ENCODE measurements around the gene C2orf92.

The C2orf92 gene

DNA sequence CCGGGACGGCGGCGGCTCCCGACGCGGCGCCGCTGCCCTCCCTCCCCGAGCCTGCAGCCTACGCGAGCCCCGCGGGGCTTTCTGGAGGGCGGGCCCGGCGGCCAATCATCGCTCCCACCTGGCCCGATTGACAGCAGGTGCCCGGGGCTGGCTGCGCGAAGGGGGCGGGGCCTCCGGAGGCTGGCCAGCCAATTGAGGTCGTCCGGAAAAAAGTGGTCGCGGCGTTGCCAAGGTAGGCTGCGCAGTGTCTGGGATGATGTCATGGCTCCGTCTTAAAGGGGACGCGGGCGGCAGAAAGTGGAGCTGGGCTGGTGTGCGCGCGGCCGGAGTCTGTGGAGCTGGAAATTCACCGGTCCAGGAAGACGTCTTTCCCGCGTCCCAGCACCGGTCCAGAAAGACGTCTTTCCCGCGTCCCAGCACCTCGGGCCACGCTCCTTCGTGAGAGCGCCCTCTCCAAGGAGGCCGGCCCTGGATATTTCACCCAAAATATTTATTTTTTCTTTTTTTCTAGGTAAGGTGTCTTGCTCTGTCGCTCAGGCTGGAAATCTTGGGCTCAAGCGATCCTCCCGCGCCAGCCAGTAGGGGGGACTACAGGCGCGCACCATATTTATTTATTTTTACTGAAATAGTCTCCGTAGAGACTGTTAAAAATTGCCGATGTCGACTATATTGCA is 5.4 kb upstream of the C2orf92 start, which contains the start of gene ACTR1B:
TSS of gene ACTR1B (minus strand) at position 83 of the 674 bp plus-strand sequence. CDS start 154 bp downstream, outside the sequence.
- TF ChIP-seq, protein P1, sequence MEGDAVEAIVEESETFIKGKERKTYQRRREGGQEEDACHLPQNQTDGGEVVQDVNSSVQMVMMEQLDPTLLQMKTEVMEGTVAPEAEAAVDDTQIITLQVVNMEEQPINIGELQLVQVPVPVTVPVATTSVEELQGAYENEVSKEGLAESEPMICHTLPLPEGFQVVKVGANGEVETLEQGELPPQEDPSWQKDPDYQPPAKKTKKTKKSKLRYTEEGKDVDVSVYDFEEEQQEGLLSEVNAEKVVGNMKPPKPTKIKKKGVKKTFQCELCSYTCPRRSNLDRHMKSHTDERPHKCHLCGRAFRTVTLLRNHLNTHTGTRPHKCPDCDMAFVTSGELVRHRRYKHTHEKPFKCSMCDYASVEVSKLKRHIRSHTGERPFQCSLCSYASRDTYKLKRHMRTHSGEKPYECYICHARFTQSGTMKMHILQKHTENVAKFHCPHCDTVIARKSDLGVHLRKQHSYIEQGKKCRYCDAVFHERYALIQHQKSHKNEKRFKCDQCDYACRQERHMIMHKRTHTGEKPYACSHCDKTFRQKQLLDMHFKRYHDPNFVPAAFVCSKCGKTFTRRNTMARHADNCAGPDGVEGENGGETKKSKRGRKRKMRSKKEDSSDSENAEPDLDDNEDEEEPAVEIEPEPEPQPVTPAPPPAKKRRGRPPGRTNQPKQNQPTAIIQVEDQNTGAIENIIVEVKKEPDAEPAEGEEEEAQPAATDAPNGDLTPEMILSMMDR (IDR thresholded peaks at IDR 0.05), result peak; percentile 61

DNA sequence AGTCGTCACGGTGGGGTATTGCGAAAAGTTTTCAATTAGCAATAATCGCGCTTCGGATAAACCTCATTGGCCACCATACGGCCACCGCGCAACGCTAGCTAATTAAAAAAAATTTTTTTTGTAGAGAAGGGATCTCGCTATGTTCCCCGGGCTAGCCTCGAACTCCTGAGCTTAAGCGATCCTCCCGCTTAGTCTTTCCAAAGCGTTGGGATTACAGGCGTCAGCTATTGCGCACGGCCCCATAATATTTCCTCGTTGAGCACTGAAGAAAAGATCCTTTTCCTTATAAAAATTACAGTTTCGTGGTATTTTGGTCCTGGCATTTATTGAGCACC is 4.9 kb upstream of the C2orf92 start:
- TF ChIP-seq, protein P1 (IDR thresholded peaks at IDR 0.05), result no peak

DNA sequence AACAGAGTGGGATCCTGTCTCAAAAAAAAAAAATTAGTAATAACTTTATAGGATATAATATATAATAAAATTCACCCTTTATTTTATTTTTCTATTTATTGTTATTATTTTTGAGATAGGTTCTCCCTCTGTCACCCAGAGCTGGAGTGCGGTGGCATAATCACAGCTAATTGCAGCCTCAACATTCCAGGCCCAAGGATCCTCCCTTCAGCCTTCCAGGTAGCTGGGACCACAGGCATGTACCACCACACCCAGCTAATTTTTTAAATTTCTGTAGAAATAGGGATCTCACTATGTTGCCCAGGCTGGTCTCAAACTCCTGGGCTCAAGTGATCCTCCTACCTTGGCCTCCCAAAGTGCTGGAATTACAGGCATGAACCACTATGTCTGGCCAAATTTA is 958 bp downstream of the C2orf92 start:
- TF ChIP-seq, protein P1 (IDR thresholded peaks at IDR 0.05), result no peak

DNA sequence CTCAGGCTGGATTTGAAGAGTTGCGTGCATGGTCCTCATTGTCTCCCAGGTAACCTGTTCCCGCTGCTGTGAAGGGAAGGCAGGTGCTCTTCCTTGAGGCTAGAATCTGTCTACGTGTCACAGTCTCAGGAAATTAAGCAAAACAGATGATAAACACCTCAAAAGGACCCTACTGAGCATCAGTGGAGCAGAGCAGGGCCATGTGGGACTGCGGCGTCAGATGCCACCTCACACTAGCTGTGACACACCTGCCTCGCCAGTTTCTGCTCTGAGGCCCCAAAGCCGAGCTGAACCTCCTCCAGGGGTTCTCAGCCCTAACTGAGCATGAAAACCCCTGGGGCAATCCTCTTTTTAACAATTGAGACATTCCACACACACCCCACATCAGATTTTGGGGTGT is 2.0 kb downstream of the C2orf92 start:
- TF ChIP-seq, protein P1 (IDR thresholded peaks at IDR 0.05), result no peak

DNA sequence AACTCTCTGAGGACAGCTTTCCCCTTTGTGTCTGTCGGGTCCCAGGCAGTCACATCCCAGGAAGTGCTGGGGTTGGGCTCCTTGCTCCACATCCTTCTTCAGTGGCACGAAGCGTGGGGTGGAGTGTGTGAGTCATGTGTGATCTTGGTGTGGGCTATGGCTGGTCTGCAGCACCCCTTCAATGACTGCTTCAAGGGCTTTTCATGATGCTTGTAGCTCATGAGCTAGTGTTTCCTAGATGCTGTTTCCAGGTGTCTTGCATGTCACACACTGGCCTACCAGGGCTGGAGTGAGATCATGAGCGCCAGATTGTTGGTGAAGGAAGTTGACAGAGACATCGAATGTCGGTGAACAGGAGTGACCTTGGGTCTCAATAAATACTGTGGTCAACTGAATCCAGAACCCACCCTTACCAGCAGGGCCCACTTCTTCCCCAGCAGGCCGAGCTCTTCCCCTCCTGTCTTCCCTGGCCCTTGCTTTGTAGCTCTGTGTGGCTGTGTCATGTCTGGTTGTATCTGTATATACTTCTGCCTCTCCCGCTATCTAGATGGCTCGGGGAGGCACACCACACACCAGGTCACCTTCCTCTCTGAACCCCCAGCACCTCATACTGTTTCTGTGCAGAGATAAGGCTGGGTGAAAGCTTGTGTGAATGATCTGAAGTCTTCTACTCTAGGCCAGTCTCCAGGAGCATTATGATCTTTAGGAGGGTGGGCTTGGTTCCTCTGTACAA is 3.8 kb downstream of the C2orf92 start:
- TF ChIP-seq, protein P1 (IDR thresholded peaks at IDR 0.05), result no peak

DNA sequence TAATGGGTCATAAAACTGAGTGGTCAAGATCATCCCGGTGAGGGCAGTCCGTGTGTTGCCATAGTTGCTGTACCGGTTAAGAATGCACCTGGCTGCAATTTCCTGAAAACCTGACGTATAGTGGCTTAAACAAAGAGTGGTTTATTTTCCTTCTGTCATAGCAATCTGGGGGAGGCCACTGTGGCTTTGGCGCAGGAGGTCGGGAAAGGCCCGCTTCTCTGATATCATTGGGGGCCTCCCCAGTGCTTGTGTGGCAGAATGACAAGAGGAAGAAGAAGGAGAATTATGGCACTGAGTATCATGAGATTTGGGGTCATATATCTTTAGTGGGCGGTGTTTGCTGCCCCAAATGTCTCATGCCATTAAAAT is 4.4 kb downstream of the C2orf92 start:
- TF ChIP-seq, protein P1 (IDR thresholded peaks at IDR 0.05), result no peak

DNA sequence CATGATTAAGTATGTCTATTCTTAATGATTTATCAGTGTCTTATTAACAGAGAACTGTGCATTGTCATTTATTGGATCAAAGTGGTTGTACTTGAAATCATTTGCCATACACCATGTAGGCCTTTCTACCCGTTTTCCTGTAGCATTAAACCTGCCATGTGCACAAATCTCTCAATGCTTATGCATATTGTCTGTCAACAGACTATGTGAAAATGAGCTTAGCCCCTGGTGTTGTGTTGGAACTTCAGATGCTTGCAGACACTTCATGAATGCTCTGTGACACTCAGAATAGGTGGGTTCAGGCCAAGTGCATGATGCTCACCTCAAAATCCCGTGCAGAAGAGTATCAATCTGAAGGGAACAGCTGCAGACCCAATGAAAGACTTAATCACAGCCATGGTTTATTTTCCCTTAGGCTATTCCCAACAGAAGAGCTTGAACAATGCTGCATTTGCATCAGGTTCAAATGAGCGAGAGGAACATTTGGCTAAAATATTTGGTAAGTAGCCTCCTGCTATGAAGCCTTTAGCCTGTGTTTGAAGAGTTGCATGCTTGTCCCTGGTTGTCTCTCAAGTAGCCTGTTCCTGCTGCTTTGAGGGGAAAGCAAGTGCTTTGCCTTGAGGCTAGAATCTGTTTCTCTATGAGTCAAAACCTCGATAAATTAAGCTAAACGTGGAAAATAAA is 6.1 kb downstream of the C2orf92 start:
- TF ChIP-seq, protein P1 (IDR thresholded peaks at IDR 0.05), result no peak

All from LNCAP (cell line).